Mesangial cell (primary cell): Measurements from ENCODE around the gene PON1. TPM values are rescaled to one million over a fixed set of nuclear protein-coding genes. Genes with fewer than 3 reads are reported as not detected.

Source experiments
- total RNA-seq: library from RNA; depleted of rRNA; stranded (reverse); fragments of >200 nt; gene quantifications from 2 replicates; pipeline ENCODE4 v1.2.3, GENCODE V29; 2015

PON1 gene
- total RNA-seq = under 0.01 TPM in 1 of 2 replicates, not detected in the other

DNA sequence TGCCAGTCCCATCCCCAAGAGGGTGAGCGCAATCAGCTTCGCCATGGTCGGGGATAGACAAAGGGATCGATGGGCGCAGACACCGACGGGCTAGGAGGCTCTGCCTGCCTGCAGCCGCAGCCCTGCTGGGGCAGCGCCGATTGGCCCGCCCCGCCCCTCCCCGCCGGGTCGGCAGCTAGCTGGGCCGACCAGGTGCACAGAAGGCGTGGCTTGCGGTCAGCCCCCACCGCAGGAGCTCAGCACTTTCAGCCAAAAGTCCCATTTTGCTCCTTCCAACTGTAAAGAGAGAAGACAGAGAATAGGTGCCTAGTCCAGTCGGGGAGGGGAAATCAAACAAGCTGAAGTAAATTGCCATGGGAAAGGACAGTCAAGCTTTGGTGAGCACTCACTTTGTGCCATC, at the start of gene PON1:
Gene PON1 (minus strand): TSS at position 102 of the 400 bp plus-strand sequence. CDS start 57 bp downstream, at position 45.

Other genes starting within 250 kb of the PON1 start
- not detected in 2 replicates for gene PON3, start 71.8 kb upstream of the PON1 start, total RNA-seq
- 154 and 212 TPM in 2 replicates for gene PON2, start 110.5 kb upstream of the PON1 start, total RNA-seq
- gene ASB4, start 161.4 kb upstream of the PON1 start, total RNA-seq = under 0.01 and 0.13 TPM in 2 replicates